ENCODE measurements around the gene METTL23. TPM values are rescaled to one million over a fixed set of nuclear protein-coding genes. Genes with fewer than 3 reads are reported as not detected.
"Not testable (repeated sequence)": the region's sequence is repeated elsewhere in the genome, so short reads cannot be mapped to it uniquely, and the experiment has no call there.

Gene METTL23
- polyA plus RNA-seq, 1 donor = 22.1 TPM

DNA sequence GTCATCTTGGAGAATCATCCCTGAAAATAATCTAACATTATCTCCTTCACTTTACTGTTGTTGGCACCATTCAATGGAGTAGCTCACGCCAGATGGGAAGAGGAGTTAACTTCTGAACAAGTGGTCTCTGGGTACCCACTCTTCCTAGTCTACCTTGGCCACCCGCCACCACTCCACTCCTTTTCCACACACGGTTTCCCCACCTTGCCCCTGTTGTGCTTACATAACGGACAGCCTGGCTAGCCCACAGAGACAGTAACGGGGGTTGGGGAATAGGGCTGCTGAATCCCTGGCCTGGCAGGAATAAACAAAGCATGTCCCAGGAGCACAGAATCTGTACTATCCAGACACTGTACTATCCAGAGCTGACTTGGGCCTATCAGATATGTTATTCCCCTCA is 12.3 kb upstream of the METTL23 start:
- DNase-seq = no peak

DNA sequence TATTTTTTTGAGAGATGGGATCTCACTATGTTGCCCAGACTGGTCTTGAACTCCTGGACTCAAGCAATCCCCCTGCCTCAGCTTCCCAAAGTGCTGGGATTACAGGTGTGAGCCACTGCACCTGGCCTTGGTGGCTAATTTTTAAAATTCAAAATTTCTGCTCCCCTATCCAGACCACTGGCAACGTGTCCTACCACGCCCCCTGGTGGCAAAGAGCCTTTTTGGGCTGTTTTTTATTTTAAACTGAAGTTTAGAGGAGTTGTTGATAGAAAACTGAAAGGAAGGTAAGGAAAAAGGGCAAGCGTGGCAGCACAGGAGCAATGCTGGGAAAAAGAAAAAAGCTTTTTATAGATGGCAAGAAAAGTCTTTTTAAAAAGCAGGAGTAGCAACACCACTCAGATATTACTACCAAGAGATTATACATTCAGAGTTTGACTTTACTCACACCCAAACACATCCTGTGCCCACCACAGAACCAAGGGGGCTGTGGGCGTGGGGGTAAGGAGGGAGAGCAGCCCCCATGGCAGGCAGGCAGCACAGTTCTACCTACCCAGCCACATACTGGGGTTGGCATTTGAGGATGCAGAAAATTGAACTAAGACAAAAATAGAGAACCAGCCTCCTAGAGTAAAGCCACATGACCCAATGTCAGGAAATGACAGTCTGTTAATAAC is 11.7 kb upstream of the METTL23 start:
- no peak for DNase-seq

GRCh38 chr17:76715496-76715830 is 11.2 kb upstream of the METTL23 start:
- no peak for DNase-seq

GRCh38 chr17:76716146-76716838 is 10.3 kb upstream of the METTL23 start:
- no peak for DNase-seq

DNA sequence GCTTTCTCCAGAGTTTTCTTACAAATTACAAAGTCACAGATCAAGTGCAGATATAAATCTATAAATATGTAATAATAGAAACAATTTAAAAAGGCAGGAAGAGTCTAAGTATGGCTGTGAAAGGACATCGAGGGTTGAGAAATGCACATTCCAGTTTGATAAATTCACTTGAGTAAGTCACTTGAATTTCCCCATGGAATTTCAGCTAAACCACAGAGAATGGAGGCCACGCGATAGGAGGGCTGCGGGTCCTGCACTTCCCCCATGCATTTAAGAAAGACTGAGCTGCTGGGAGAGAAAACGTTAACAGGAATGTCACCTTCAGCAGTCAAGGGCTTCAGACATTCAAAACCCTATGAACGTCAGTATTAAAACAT is 9.8 kb upstream of the METTL23 start:
- DNase-seq = no peak

DNA sequence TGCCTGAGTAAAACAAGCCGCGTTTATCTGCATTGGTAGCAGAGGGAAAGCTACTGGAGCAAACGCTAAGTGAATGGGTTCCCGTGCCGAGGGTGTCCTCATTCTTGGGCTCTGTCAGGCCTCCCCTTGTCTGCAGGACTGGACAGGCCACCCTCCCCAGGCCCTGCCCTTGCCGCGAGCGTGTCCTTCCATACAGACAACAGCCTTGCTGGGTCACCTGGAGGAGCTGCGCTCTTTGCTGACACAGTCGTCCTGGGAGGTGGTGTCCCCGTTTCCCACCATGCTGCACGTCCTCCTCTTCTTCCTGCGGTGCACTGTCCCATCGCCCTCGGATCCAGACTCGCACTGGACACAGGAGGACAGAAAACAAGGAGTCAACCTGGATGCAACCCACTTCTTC is 8.1 kb upstream of the METTL23 start:
- DNase-seq = no peak

DNA sequence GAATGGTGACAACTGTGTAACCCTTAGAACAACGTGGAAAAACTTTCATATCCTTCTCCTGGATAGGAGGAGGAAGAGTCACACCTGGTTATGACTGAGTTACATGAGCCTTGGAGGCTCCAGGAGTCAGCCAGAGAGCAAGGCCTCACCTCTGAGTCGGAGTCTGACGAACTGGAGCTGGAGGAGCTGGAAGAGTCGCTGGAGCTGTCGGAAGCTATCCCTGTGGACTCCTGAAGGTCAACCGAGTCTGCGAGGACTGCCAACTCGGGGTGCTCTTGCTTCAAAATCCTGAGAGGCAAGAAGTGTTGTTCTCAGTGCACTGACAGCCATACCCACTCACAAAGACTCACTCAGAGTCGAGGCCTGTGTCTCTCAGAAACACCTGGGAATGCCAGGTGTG is 6.4 kb upstream of the METTL23 start:
- no peak for DNase-seq

GRCh38 chr17:76720941-76721340 is 5.7 kb upstream of the METTL23 start:
- DNase-seq = no peak

DNA sequence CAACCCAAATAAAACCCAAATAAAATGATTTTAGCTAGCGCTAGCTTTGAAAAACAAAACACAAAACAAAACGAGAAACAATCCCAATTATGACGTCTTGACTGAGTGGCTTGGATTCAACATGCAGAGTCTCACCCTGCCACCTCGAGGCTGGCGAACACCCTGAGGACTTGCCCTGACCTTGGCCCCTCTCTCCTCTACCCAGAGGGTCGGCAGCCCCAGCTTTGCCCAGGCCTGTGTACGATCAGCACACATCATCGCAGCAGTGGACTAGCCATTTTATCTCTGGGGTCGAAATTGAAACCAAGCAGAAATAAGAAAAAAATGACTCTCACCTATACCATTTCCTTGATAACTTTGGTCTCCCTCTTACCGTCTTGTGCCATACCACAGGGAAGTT is 5.2 kb upstream of the METTL23 start:
- DNase-seq = no peak

DNA sequence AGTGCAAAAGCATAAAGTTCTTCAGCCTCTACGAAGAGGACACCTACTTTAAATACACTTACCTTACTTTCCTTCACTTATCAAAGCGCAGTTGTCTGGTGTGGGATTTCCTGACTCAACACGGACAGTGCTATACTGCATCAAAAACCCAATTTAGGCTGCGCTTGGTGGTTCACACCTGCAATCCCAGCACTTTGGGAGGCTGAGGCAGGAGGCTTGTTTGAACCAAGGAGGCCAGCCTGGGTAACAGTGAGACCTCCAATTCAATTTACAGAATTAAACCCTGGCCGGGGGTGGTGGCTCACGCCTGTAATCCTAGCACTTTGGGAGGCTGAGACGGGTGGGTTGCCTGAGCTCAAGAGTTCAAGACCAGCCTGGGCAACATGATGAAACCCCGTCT is 4.4 kb upstream of the METTL23 start:
- DNase-seq = no peak

DNA sequence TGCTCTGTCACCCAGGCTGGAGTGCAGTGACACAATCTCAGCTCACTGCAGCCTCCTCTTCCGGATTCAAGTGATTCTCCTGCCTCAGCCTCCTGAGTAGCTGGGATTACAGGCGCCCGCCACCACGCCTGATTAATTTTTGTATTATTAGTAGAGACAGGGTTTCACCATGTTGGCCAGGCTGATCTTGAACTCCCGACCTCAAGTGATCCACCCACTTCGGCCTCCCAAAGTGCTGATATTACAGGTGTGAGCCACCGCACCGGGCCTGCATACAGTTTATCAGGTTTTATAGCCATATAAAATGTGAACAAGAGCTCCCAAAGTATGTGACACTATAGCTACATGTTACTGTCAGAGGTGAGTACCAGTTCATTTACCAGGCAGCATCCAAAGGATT is 3.7 kb upstream of the METTL23 start:
- not testable (repeated sequence) for DNase-seq

DNA sequence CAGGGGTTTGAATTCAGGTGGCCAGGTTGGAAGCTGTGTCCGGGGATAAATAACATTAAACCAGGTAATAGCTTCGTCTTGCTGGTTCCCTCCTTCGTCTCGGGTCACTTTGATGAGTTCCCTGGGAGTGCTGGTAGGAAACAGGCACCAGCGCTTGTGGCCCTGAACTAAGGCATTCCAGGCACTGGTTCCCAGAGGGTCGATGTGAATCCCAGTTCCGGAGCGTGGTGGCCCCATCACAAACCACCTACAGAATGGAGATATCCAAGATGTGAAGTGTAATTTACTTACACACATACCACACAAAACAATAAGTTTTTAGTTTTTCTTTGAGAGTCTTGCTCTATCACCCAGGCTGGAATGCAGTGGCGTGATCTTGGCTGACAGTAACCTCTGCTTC is 2.8 kb upstream of the METTL23 start:
- no peak for DNase-seq

- peak; percentile 66 for DNase-seq
These were observed 934 bp upstream of the METTL23 start for GRCh38 chr17:76725580-76726230.

- peak; percentile 97 for DNase-seq
These were observed 336 bp upstream of the METTL23 start, which contains the start of gene JMJD6 for GRCh38 chr17:76726231-76726775. Gene JMJD6, minus strand, starts transcription at chr17:76726606. Its CDS starts 131 bp downstream, at chr17:76726475.

GRCh38 chr17:76727745-76728456 is 1.3 kb downstream of the METTL23 start:
- no peak for DNase-seq

DNA sequence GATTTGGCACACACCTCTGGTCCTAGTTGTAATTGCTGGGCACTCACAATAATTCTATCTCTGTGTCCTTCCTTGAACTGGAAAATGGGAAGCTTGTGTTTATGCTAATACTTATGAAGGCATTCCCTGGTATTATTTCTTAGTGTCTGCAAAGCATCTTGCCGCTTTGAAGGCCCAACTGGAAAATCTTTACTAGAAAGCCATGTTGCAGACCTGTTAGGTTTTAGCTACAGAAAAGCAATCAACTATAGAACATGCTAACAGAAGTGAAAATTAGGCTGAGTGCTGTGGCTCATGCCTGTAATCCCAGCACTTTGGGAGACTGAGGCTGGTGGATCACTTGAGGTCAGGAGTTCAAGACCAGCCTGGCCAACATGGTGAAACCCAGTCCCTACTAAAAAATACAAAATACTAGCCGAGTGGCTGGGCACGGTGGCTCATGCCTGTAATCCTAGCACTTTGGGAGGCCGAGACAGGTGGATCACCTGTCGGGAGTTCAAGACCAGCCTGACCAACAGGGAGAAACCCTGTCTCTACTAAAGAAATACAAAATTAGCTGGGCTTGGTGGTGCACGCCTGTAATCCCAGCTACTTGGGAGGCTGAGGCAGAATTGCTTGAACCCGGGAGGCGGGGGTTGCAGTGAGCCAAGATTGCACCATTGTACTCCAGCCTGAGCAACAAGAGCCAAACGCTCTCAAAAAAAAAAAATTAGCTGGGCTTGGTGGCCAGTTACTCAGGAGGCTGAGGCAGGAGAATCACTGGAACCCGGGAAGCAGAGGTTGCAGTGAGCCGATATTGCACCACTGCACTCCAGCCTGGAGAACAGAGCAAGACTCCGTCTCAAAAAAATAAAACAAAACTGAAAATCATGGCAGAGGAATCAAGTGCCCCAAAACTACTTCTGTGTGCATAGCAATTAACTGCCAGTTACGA is 5.4 kb downstream of the METTL23 start:
- DNase-seq = not testable (repeated sequence)

- no peak for DNase-seq
These were observed 6.3 kb downstream of the METTL23 start for GRCh38 chr17:76732734-76733617.

- no peak for DNase-seq
These were observed 6.9 kb downstream of the METTL23 start for GRCh38 chr17:76733618-76733957.

DNA sequence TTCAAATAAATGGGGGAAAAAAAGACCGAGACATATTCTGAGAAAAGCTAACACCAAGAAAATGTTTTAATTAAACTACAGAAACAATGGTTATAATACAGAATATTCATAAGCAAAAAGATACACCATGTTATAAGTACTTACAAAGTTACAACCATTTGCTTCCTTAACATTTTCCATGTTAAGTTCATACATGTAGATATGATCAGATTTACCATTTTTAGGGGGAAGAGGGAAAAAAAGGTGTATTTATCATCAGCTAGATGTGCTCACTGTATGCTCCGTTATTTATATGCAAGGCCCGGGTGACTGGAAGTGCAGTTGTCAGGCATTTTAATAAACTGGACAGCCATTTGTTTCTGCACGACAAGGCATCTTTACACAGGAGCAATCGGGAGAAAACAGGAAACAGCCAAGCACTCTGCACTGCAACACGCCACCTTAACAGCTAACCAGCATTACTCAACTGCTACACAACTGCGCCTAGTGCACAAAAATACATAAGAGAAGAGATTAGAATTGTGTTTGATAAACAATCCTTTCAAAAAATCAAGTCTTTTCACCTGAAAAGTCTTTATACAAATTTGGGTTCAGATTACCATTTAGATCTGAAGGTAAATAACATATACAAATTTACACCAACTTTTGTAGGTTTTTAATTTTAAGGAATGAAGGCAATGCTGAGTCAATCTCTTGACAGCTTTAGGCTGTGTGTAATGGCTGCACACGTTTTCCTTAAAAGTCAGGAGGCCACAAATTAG is 7.6 kb downstream of the METTL23 start:
- no peak for DNase-seq

DNA sequence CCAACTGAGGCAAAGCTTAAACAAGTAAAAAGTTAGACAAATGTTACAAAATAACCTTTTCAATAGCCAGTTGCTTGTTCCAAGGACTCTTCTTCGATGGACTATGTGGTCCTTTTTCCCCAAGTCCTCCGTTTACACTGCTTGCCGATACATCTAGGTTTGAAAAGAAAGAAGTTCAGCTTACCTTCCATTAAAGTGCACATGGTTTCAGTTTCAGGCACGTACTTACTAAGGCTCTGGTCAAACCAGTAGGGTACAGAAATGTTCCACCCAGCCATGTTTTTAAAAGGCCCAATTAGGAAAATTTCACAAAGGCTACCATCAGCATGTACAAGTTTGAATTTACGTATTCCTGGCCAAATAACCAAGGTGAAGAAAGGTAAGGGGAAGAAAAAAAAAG is 8.4 kb downstream of the METTL23 start:
- DNase-seq = no peak

Data from hindlimb muscle (tissue), 1 donor.